GM21717 (cell line): ENCODE results near the gene RAD18.

Source experiments
- ATAC-seq: cut with Tn5 transposase; IDR thresholded peaks from one replicate; pipeline ENCODE4 v1.9.1; 2021; ENCODE audit warnings: mild to moderate bottlenecking, moderate library complexity; ENCODE audit not compliant: unreplicated experiment

RAD18 gene

GRCh38 chr3:8966820-8967348 lies 3.6 kb upstream of the RAD18 start:
- no peak for ATAC-seq

GRCh38 chr3:8966150-8966819 lies 3.0 kb upstream of the RAD18 start:
- ATAC-seq: no peak

DNA sequence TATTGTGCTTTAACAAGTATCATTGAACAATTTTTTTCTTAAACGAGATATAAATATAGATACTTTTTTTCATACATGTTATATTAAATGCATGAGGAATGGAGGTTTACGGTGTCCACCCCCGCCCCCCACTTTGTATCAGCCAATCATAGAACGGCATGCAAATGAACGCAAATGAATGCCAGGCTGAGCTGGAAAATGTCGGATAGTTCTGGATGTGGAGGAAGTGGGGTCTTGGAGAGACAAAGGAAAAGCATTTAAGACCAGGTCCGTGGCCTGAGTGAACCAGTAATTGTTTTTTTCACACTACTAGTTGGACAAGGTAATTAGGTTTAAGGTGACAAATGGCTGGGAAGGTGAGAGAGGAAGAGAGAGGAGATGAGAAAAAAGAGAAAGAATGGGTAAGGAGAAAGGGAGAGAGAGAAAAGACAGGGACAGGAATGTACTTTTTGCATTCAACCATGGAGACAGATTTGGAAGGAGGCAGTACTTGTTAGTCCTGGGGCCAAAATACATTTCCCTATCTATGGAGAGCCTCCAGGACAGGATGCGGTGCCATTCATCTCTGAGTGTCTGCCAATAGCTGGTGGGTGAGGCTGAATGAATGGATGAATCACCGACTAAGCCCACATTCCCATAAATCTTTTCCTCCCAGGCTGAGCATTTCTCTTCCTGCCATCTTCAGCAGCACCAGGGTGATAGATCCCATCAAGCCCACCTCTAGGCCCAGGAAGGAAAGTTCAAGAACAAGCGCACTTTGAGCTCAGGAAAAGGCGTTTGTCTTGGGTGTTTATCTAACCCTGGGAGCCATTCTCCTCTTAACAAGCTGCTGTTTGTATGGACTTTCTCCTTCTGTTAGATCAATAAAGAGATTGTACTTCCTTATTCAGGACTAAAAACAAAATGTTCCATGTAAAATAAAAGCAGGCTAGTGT lies 1.4 kb upstream of the RAD18 start:
- ATAC-seq: no peak

DNA sequence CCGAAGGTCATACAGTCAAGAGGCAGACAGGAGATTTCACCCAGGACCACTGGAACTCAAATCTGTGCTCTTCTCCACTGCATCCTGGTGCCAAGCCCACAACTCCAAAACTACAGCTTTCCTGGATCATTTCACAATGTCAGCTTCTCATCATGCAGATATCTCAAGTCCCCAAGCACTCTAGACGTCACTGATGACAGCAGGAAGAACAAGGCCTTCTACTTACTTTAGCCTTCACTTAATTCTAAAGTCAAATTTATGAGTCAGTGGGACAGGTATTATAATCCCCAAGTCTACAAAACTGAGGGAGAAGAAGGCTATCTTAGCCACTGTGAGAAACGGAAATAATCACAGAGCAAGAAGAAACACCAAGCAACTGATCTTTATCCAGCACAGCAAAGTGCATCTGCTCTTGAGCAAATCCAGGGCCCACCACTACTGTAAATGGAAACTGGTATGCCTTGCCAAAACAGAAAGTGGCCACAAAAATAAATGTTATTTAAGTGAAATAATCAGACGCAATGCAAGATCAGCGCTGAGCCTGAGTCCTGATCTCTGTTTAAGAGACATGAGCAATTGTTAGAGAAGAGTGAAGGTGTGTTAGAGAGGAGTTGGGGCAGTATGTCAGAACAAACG lies 928 bp downstream of the RAD18 start:
- no peak for ATAC-seq

DNA sequence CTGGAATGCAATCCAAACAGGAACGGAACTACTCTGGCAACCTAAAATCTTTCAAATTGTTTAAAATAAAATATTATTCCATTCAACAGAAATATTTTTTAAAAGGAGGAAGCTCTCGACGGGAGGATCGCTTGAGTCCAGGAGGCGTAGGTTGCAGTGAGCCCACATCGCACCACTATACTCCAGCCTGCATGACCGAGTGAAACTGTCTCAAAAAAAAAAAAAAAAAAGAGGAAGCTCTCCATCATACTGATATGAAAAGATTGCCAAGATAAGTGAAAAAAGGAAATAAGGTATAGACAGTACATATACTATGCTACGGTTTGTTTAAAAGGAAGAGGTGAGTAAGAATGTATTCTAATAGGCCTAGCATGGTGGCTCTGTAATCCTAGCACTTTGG lies 3.6 kb downstream of the RAD18 start:
- ATAC-seq: no peak

DNA sequence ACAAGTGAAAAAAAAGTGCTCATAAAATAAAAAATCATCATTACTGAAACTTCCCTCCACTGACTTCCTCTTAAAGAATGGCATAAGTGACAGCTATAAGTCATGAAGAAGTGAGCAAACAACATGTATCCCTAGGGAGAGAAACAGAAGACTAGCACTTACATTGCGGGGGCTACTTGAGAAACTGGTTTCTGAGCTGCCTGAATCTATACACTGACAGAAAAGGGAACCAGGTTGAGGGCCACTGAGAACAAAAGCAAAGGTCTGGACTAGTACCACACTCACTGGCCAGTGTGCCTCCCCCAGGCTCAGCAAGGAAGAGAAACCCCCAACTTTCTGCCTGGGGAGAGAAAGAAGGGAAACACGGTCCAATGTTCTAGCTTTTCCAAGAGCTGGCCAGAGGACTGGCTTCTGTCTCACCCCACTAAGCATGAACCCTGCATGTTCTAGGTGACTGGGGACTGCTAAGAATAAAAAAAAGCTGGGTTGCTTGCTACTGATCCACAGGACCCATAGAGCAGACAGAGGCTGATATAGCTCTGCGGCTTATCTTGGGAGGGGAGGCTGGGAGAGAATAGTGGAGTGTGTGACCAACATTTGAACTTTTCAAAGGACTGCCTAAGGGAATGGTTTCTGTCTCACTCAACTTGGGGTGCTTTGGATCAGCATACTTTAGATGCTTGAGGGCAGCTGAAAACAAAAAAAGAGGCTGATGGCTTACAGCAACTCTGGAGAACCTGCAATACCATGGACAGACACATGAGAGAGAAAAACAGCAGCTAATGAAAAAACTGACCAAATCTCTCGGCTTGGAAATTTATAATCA lies 8.1 kb downstream of the RAD18 start:
- ATAC-seq: peak; percentile 82

DNA sequence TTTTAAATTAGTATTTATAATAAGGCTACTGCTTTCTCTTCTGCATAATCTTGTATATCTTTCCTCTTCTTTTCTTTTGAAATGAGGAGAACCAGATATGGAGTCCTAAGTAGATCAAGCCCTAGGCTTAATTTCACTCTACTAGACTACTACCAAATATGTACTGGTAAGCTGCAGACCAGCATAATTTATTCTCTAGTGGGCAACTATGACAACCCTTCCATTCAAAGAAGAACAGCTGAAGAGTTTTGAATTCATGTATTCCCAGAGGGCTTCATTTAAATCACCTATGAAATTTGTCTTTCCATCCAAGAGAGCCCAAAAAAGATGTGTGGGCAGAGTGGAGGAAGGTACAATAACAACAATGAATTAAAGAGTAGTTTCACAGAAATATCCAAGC lies 10.0 kb downstream of the RAD18 start:
- no peak for ATAC-seq

- ATAC-seq: no peak
Observed at GRCh38 chr3:8952130-8952529, 11.1 kb downstream of the RAD18 start.

- ATAC-seq: no peak
Observed at GRCh38 chr3:8945890-8946600, 17.2 kb downstream of the RAD18 start.

GRCh38 chr3:8942746-8943488 lies 20.4 kb downstream of the RAD18 start:
- ATAC-seq: no peak

GRCh38 chr3:8942115-8942514 lies 21.2 kb downstream of the RAD18 start:
- no peak for ATAC-seq

- ATAC-seq: no peak
Observed at GRCh38 chr3:8938021-8938420, 25.3 kb downstream of the RAD18 start.

- no peak for ATAC-seq
Observed at GRCh38 chr3:8937064-8938020, 25.9 kb downstream of the RAD18 start.

GRCh38 chr3:8932507-8932906 lies 30.8 kb downstream of the RAD18 start:
- ATAC-seq: no peak

GRCh38 chr3:8931342-8931741 lies 31.9 kb downstream of the RAD18 start:
- ATAC-seq: no peak

GRCh38 chr3:8929860-8930259 lies 33.4 kb downstream of the RAD18 start:
- ATAC-seq: no peak

- no peak for ATAC-seq
Observed at GRCh38 chr3:8914491-8914890, 48.8 kb downstream of the RAD18 start.

DNA sequence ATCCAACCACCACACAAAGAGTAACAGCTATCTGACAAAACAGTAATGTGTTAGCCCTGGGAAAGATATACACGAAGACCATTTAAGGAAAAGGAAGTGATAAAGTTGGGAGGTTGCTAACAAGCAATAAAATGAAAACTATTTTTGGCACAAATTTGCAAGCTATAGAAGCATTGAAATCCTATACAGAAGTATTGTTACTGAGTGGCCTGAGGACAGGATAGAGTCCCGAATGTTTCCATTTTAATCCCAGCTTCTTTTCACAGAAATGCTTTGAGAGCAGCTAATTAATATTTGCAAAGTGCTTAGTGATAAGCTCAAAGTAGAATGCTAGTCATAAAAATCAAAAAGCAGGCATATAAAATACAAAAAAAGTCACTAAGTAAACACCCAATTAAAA lies 51.5 kb downstream of the RAD18 start:
- no peak for ATAC-seq
